H1 (cell line): ENCODE measurements around the gene PARD3. TPM values are rescaled to one million over a fixed set of nuclear protein-coding genes. Genes with fewer than 3 reads are reported as not detected.

Experiments
- CTCF ChIA-PET: fragments of 300-600 bp; sonication (Branson Sonifier 250); formaldehyde crosslinking; loops from one replicate; lab custom pipeline; 2021; ENCODE audit not compliant: partially characterized antibody; lab: Charles Lee
- POLR2A ChIA-PET: fragments of 300-600 bp; sonication (Branson Sonifier 250); formaldehyde crosslinking; loops from one replicate; lab custom pipeline; 2021; ENCODE audit warnings: inconsistent platforms; ENCODE audit not compliant: partially characterized antibody; lab: Charles Lee
- DNase-seq, 2 experiments: peaks; one replicate each; pipeline versions ENCODE4 v3.0.0 to v3.0.0-alpha.2; 2010 to 2022; ENCODE audit warnings: low spot score in 2 of 2, low read depth in 1 of 2, mixed read lengths in 1 of 2
- FAIRE-seq: peaks from 2 replicates; lab custom pipeline; 2011; peaks lifted over from hg19 to GRCh38; lab: Jason Lieb, UNC
- H2AFZ ChIP-seq: 2 replicates; pipeline ENCODE4 v1.8.1; 2012; ENCODE audit warnings: low read length, inconsistent platforms
- H2AK5ac ChIP-seq: 2 replicates; pipeline ENCODE4 v1.6.1; 2013; ENCODE audit warnings: low read depth, low read length
- H2BK120ac ChIP-seq: replicated peaks from 2 replicates; pipeline ENCODE3; 2013; ENCODE audit warnings: low read depth, low read length, inconsistent platforms
- H2BK12ac ChIP-seq: 2 replicates; pipeline ENCODE4 v1.6.1; 2013; ENCODE audit warnings: low read depth, low read length
- H2BK15ac ChIP-seq: 2 replicates; pipeline ENCODE4 v1.6.1; 2013; ENCODE audit warnings: low read length
- H2BK20ac ChIP-seq: 2 replicates; pipeline ENCODE4 v1.6.1; 2013; ENCODE audit warnings: low read length
- H2BK5ac ChIP-seq: 2 replicates; pipeline ENCODE4 v1.6.1; 2013; ENCODE audit warnings: low read depth, low read length
- H3K14ac ChIP-seq: 2 replicates; pipeline ENCODE4 v1.6.1; 2013; ENCODE audit warnings: inconsistent platforms; ENCODE audit not compliant: insufficient read length
- H3K18ac ChIP-seq: 2 replicates; pipeline ENCODE4 v1.6.1; 2013; ENCODE audit warnings: low read length; ENCODE audit errors: extremely low read depth
- H3K23ac ChIP-seq: 2 replicates; pipeline ENCODE4 v1.6.1; 2013; ENCODE audit warnings: inconsistent platforms; ENCODE audit not compliant: insufficient read length
- H3K23me2 ChIP-seq: 2 replicates; pipeline ENCODE4 v1.6.1; 2013; ENCODE audit warnings: low read depth, low read length
- H3K27ac ChIP-seq: 2 replicates; pipeline ENCODE4 v1.6.1; 2011; ENCODE audit warnings: low read depth, low read length, inconsistent platforms
- H3K27me3 ChIP-seq, 4 experiments: replicated peaks in 1 of 4; 1 replicate in 1 of 4; 2 replicates in 3 of 4; pipeline versions ENCODE4 v1.6.1 to v1.8.1; 2011 to 2013; ENCODE audit warnings: low read length in 3 of 4, mild to moderate bottlenecking in 3 of 4, inconsistent platforms in 2 of 4, mixed read lengths in 2 of 4, moderate library complexity in 1 of 4; ENCODE audit not compliant: control insufficient read depth in 3 of 4, insufficient read depth in 3 of 4; ENCODE audit errors: extremely low read depth in 1 of 4
- H3K36me3 ChIP-seq, 4 experiments: 2 replicates each; pipeline versions ENCODE4 v1.6.1 to v1.8.1; 2011 to 2013; ENCODE audit warnings: mild to moderate bottlenecking in 4 of 4, low read length in 3 of 4, moderate library complexity in 2 of 4, control low read depth in 1 of 4, inconsistent platforms in 1 of 4; ENCODE audit not compliant: insufficient read depth in 4 of 4, control insufficient read depth in 2 of 4
- H3K4ac ChIP-seq: replicated peaks from 2 replicates; pipeline ENCODE3; 2013; ENCODE audit warnings: low read length, low read depth, mixed read lengths, inconsistent platforms; ENCODE audit not compliant: insufficient read length
- H3K4me1 ChIP-seq, 4 experiments: replicated peaks in 1 of 4; 1 replicate in 1 of 4; 2 replicates in 3 of 4; pipeline versions ENCODE4 v1.6.1 to v1.8.1; 2011 to 2013; ENCODE audit warnings: low read length in 3 of 4, inconsistent platforms in 2 of 4, mixed read lengths in 1 of 4; ENCODE audit not compliant: insufficient read depth in 4 of 4, control insufficient read depth in 3 of 4
- H3K4me2 ChIP-seq, 2 experiments: 2 replicates each; pipeline versions ENCODE4 v1.6.1 to v1.8.1; 2011 to 2013; ENCODE audit warnings: low read depth in 2 of 2, low read length in 2 of 2, control low read depth in 1 of 2, inconsistent platforms in 1 of 2, mild to moderate bottlenecking in 1 of 2; ENCODE audit not compliant: insufficient read depth in 1 of 2
- H3K4me3 ChIP-seq, 4 experiments: fragments of 200-600, 300-600 bp in 1 of 4; sonication (generic), shearing (Covaris generic), sonication (Bioruptor Twin) in 1 of 4; 2 replicates each; pipeline versions ENCODE4 v1.5.1 to v1.8.1; 2011 to 2016; ENCODE audit warnings: low read length in 4 of 4, low read depth in 3 of 4, control low read depth in 2 of 4, inconsistent platforms in 2 of 4, mild to moderate bottlenecking in 2 of 4, mixed read lengths in 1 of 4, moderate library complexity in 1 of 4; ENCODE audit not compliant: insufficient read depth in 2 of 4; ENCODE audit errors: extremely low read depth in 1 of 4
- H3K56ac ChIP-seq: replicated peaks from 2 replicates; pipeline ENCODE3; 2013; ENCODE audit warnings: low read depth, mild to moderate bottlenecking, mixed read lengths, low read length, inconsistent platforms; ENCODE audit not compliant: insufficient read length
- H3K79me1 ChIP-seq: 2 replicates; pipeline ENCODE4 v1.6.1; 2013; ENCODE audit warnings: low read depth, low read length, control low read depth
- H3K79me2 ChIP-seq, 2 experiments: 2 replicates each; pipeline versions ENCODE4 v1.6.1 to v1.8.1; 2012 to 2013; ENCODE audit warnings: low read length in 2 of 2, mild to moderate bottlenecking in 2 of 2, inconsistent platforms in 1 of 2; ENCODE audit not compliant: insufficient read depth in 2 of 2, control insufficient read depth in 1 of 2
- H3K9ac ChIP-seq, 4 experiments: replicated peaks in 1 of 4; 1 replicate in 1 of 4; 2 replicates in 3 of 4; pipeline versions ENCODE4 v1.6.1 to v1.8.1; 2011 to 2013; ENCODE audit warnings: low read depth in 3 of 4, low read length in 3 of 4, control low read depth in 2 of 4, mild to moderate bottlenecking in 2 of 4, moderate library complexity in 2 of 4, inconsistent platforms in 1 of 4; ENCODE audit errors: extremely low read depth in 1 of 4
- H3K9me3 ChIP-seq, 2 experiments: 2 replicates each; pipeline versions ENCODE4 v1.6.1 to v1.8.1; 2012 to 2013; ENCODE audit warnings: mild to moderate bottlenecking in 2 of 2, moderate library complexity in 2 of 2, control low read depth in 1 of 2, inconsistent platforms in 1 of 2, low read depth in 1 of 2, low read length in 1 of 2, mixed read lengths in 1 of 2; ENCODE audit not compliant: insufficient read depth in 2 of 2
- H4K20me1 ChIP-seq, 2 experiments: replicated peaks in 1 of 2; 2 replicates each; pipeline versions ENCODE3 to v1.8.1; 2011 to 2013; ENCODE audit warnings: inconsistent platforms in 2 of 2, low read length in 2 of 2, mild to moderate bottlenecking in 1 of 2; ENCODE audit not compliant: insufficient read depth in 2 of 2, control insufficient read depth in 1 of 2
- H4K5ac ChIP-seq: 2 replicates; pipeline ENCODE4 v1.6.1; 2013; ENCODE audit warnings: low read length, low read depth, mixed read lengths, inconsistent platforms; ENCODE audit not compliant: insufficient read length
- H4K8ac ChIP-seq: 2 replicates; pipeline ENCODE4 v1.8.0; 2013; ENCODE audit warnings: mild to moderate bottlenecking, moderate library complexity, low read length, inconsistent platforms; ENCODE audit not compliant: insufficient read depth; ENCODE audit errors: extremely low read depth
- H4K91ac ChIP-seq: replicated peaks from 2 replicates; pipeline ENCODE3; 2013; ENCODE audit warnings: low read length, mixed read lengths, inconsistent platforms; ENCODE audit not compliant: insufficient read length
- BCL11A ChIP-seq, 2 experiments: IDR thresholded peaks; one replicate each; pipeline ENCODE4 v1.6.1; 2011; ENCODE audit warnings: low read depth in 2 of 2, low read length in 2 of 2, mild to moderate bottlenecking in 2 of 2
- GABPA ChIP-seq: IDR thresholded peaks from 2 replicates; pipeline ENCODE4 v1.6.1; 2011; ENCODE audit warnings: mild to moderate bottlenecking, low read length, moderate library complexity, borderline replicate concordance; ENCODE audit not compliant: insufficient read depth
- HDAC2 ChIP-seq, 2 experiments: fragments of 300-600 bp in 1 of 2; sonication (generic) in 1 of 2; IDR thresholded peaks; 2 replicates each; pipeline ENCODE4 v1.6.1; 2011 to 2012; ENCODE audit warnings: low read depth in 2 of 2, low read length in 2 of 2, mild to moderate bottlenecking in 2 of 2, moderate library complexity in 2 of 2, borderline replicate concordance in 1 of 2, inconsistent platforms in 1 of 2
- KDM1A ChIP-seq: fragments of 200-600, 300-600 bp; sonication (generic); IDR thresholded peaks from 2 replicates; pipeline ENCODE4 v1.7.1; 2016; ENCODE audit warnings: mild to moderate bottlenecking, low read length, borderline replicate concordance
- KDM5A ChIP-seq: fragments of 200-600 bp; IDR thresholded peaks from 2 replicates; pipeline ENCODE4 v1.7.1; 2012; ENCODE audit warnings: mild to moderate bottlenecking, low read length, inconsistent platforms, mixed read lengths
- PHF8 ChIP-seq: fragments of 200-600 bp; sonication (generic); conservative IDR thresholded peaks from 2 replicates; pipeline ENCODE4 v1.7.1; 2012; ENCODE audit warnings: low read depth, mild to moderate bottlenecking, inconsistent platforms, low read length, moderate library complexity
- POU5F1 ChIP-seq: IDR thresholded peaks from 2 replicates; pipeline ENCODE4 v1.6.1; 2011; ENCODE audit warnings: low read depth, mild to moderate bottlenecking, low read length, moderate library complexity
- RFX5 ChIP-seq: IDR thresholded peaks from 2 replicates; pipeline ENCODE4 v1.6.1; 2011; ENCODE audit warnings: low read depth, low read length, improper control_type of control experiment, borderline replicate concordance
- SAP30 ChIP-seq: fragments of 300-600 bp; sonication (generic); IDR thresholded peaks from 2 replicates; pipeline ENCODE4 v1.7.1; 2012; ENCODE audit warnings: low read length, moderate library complexity, mild to moderate bottlenecking, inconsistent platforms; ENCODE audit not compliant: insufficient read depth, insufficient replicate concordance
- SIN3A ChIP-seq, 2 experiments: IDR thresholded peaks in 1 of 2; conservative IDR thresholded peaks in 1 of 2; 2 replicates each; pipeline ENCODE4 v1.6.1; 2011 to 2012; ENCODE audit warnings: low read length in 2 of 2, improper control_type of control experiment in 1 of 2, low read depth in 1 of 2, mild to moderate bottlenecking in 1 of 2
- SIRT6 ChIP-seq: IDR thresholded peaks from one replicate; pipeline ENCODE4 v1.7.1; 2012; ENCODE audit warnings: low read length, inconsistent platforms
- TBP ChIP-seq: IDR thresholded peaks from 2 replicates; pipeline ENCODE4 v1.6.1; 2011; ENCODE audit warnings: low read depth, low read length, improper control_type of control experiment
- TCF12 ChIP-seq: IDR thresholded peaks from 2 replicates; pipeline ENCODE4 v1.6.1; 2011; ENCODE audit warnings: low read depth, mild to moderate bottlenecking, low read length
- WGBS, 2 experiments: shearing (Covaris generic) in 1 of 2; methylation state at CpG; one replicate each; pipeline versions ENCODE4 v1.1.6 to v1.1.7; 2013 to 2015; ENCODE audit warnings: low lambda C conversion rate in 2 of 2, mixed read lengths in 2 of 2, inconsistent platforms in 1 of 2, low coverage in 1 of 2, missing lambda C conversion rate in 1 of 2; ENCODE audit not compliant: insufficient replicate concordance in 2 of 2, insufficient coverage in 1 of 2, insufficient read length in 1 of 2; ENCODE audit errors: extremely low coverage in 1 of 2, missing lambda C conversion rate in 1 of 2; 5-methylcytosine and 5-hydroxymethylcytosine counted together
- polyA plus RNA-seq, 7 experiments: library from polyadenylated mRNA; depleted of rRNA in 3 of 7; stranded (reverse) in 5 of 7; unstranded in 2 of 7; fragments of >200 nt in 5 of 7; fragments of 200-250 nt in 2 of 7; gene quantifications; 1 replicate in 5 of 7; 2 replicates in 1 of 7; 4 replicates in 1 of 7; pipeline versions ENCODE4 v1.2.1 to v1.2.3, GENCODE V29; 2011 to 2013; ENCODE audit warnings: missing spikeins in 2 of 7, mixed read lengths in 2 of 7
- total RNA-seq: library from RNA; stranded (reverse); fragmentation: NEBNext Ultra II Directional; extraction: Animal tissue kit (Norgen Biotek cat#: 25700); gene quantifications from 2 replicates; pipeline ENCODE4 v1.2.1, GENCODE V29; 2021
- TF ChIP-seq, protein P1 (sequence below): IDR thresholded peaks from 2 replicates; pipeline ENCODE4 v1.6.1; 2012; ENCODE audit warnings: inconsistent platforms

Gene PARD3
- total and polyA plus RNA-seq, 2 of the 8 experiments (the other 6 are each of a cell fraction or from before 2014, with no cell fraction given), result 19.7 to 49.1 TPM

DNA sequence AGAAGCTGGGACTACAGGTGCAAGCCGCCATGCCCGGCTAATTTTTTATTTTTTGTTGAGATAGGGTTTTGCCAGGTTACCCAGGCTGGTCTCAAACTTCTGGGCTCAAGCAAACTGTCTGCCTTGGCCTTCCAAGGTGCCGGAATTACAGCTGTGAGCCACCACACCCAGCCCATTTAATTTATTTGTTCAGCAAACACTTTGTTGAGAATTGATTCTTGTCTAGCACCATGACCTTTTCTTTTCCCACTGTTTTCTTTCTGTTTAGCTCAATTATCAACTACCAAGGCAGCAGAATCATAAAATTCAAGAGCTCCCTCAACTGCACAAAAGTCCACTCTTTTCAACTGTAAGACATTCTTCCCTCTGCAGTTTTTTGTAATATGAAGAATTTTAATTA lies 47.8 kb upstream of the PARD3 start:
- H3K23ac ChIP-seq, result no peak overlapping the region
- ChIA-PET CTCF (interaction anchor here (0.7 to 1.4 kb wide), 2 partner anchors 37 to 123 kb away, joined by 3 read pairs; no protein-coding TSS in a partner anchor), POLR2A (interaction anchor here (0.7 to 1.6 kb wide), 3 partner anchors 13 to 975 kb away, joined by 3 to 4 read pairs (median 4); no protein-coding TSS in a partner anchor)
- H2BK20ac ChIP-seq, result no peak overlapping the region
- no peak overlapping the region for H3K27ac ChIP-seq
- WGBS, 2 experiments, result 85% methylated on average over 3 of the region's 3 CpGs; no CpG with 5 or more reads in 1 of the 2 experiments
- no peak overlapping the region for H2BK15ac ChIP-seq
- no peak for DNase-seq
- H4K8ac ChIP-seq, result no peak overlapping the region
- H3K4me2 ChIP-seq, result no peak overlapping the region
- no peak overlapping the region for H2BK12ac ChIP-seq
- no peak overlapping the region for H3K9ac ChIP-seq
- no peak for FAIRE-seq
- H3K79me1 ChIP-seq, result no peaks in the 10 kb centered on the region
- no peaks in the 10 kb centered on the region for H3K9me3 ChIP-seq
- no peak overlapping the region for H3K4ac ChIP-seq
- H3K14ac ChIP-seq, result no peak overlapping the region
- no peak overlapping the region for H2AFZ ChIP-seq
- H3K79me2 ChIP-seq, result no peaks in the 10 kb centered on the region
- no peaks in the 10 kb centered on the region for H3K36me3 ChIP-seq
- no peak overlapping the region for H4K5ac ChIP-seq
- no peak overlapping the region for H3K18ac ChIP-seq
- no peaks in the 10 kb centered on the region for H4K20me1 ChIP-seq
- H4K91ac ChIP-seq, result no peak overlapping the region
- no peak overlapping the region for H2BK120ac ChIP-seq
- H2AK5ac ChIP-seq, result no peak overlapping the region
- no peak overlapping the region for H3K4me3 ChIP-seq
- no peak overlapping the region for H2BK5ac ChIP-seq
- H3K27me3 ChIP-seq, result no peaks in the 10 kb centered on the region
- H3K56ac ChIP-seq, result no peak overlapping the region
- H3K4me1 ChIP-seq, result peaks cover 4 to 10% (median 6%) of the 10 kb centered on the region in 4 experiments
- H3K23me2 ChIP-seq, result no peaks in the 10 kb centered on the region
- TF ChIP-seq KDM5A (no peak), PHF8 (no peak), SAP30 (no peak), SIRT6 (no peak), HDAC2 (IDR thresholded peaks at IDR 0.05; ENCODE audit: borderline replicate concordance in 1 of 2, low read depth in 2 of 2, low read length in 2 of 2) (no peak), KDM1A (no peak), RFX5 (no peak), POU5F1 (no peak), TBP (no peak), GABPA (no peak), SIN3A (conservative IDR thresholded peaks at IDR 0.05 in 1 of 2, IDR thresholded peaks at IDR 0.05 in 1 of 2; ENCODE audit: low read depth in 1 of 2, low read length in 2 of 2) (no peak), TCF12 (no peak), BCL11A (IDR thresholded peaks at IDR 0.05; ENCODE audit: low read depth in 2 of 2, low read length in 2 of 2) (no peak)
- TF ChIP-seq, protein P1, sequence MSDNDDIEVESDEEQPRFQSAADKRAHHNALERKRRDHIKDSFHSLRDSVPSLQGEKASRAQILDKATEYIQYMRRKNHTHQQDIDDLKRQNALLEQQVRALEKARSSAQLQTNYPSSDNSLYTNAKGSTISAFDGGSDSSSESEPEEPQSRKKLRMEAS, result no peak
